ENCODE measurements around the gene ZBTB16. TPM values are rescaled to one million over a fixed set of nuclear protein-coding genes. Genes with fewer than 3 reads are reported as not detected.

Gene ZBTB16
- total and polyA plus RNA-seq, 2 experiments from 2014 or later = 0.29 to 1.4 TPM

GRCh38 chr11:114296605-114297372 lies 237.3 kb downstream of the ZBTB16 start (continued):
- TF ChIP-seq ZNF462 (CRISPR knock-in tag; IDR thresholded peaks at IDR 0.05) (no peak), STAT1 (IDR thresholded peaks at IDR 0.05; ENCODE audit: unreplicated experiment) (no peak), ZNF331 (CRISPR knock-in tag; IDR thresholded peaks at IDR 0.05; ENCODE audit: low read depth) (no peak), EZH2phosphoT487 (IDR thresholded peaks at IDR 0.05; ENCODE audit: unreplicated experiment) (no peak), POLR2AphosphoS5 (IDR thresholded peaks at IDR 0.05; ENCODE audit: low read depth) (no peak), ETS1 (IDR thresholded peaks at IDR 0.05) (no peak), EZH2 (IDR thresholded peaks at IDR 0.05; ENCODE audit: low read depth, unreplicated experiment) (no peak)

Measured in GM23338 (cell line).